Astrocyte (in vitro differentiated cells and primary cell): ENCODE results near the gene EML6. TPM values are rescaled to one million over a fixed set of nuclear protein-coding genes. Genes with fewer than 3 reads are reported as not detected.

Source experiments
- DNase-seq: peaks from one replicate; pipeline ENCODE4 v3.0.0-alpha.2; 2010; ENCODE audit warnings: low read depth
- FAIRE-seq: peaks from 2 replicates; lab custom pipeline; 2011; peaks lifted over from hg19 to GRCh38; lab: Jason Lieb, UNC
- H2AFZ ChIP-seq: 2 replicates; pipeline ENCODE4 v1.6.0; 2012; ENCODE audit warnings: low read depth, low read length, inconsistent platforms
- H3K27ac ChIP-seq: 2 replicates; pipeline ENCODE4 v1.5.1; 2011; ENCODE audit warnings: low read depth, low read length, inconsistent platforms
- H3K27me3 ChIP-seq: 2 replicates; pipeline ENCODE4 v1.6.0; 2011; ENCODE audit warnings: low read length, inconsistent platforms; ENCODE audit not compliant: insufficient read depth
- H3K36me3 ChIP-seq: 2 replicates; pipeline ENCODE4 v1.5.1; 2011; ENCODE audit warnings: low read length, inconsistent platforms; ENCODE audit not compliant: insufficient read depth
- H3K4me1 ChIP-seq: 2 replicates; pipeline ENCODE4 v1.5.1; 2011; ENCODE audit warnings: low read length, inconsistent platforms; ENCODE audit not compliant: insufficient read depth
- H3K4me2 ChIP-seq: 2 replicates; pipeline ENCODE4 v1.6.0; 2012; ENCODE audit warnings: low read length, inconsistent platforms
- H3K4me3 ChIP-seq: 2 replicates; pipeline ENCODE4 v1.5.1; 2011; ENCODE audit warnings: low read depth, mild to moderate bottlenecking, low read length, inconsistent platforms; ENCODE audit not compliant: insufficient read depth
- H3K79me2 ChIP-seq: 2 replicates; pipeline ENCODE4 v1.6.0; 2012; ENCODE audit warnings: mild to moderate bottlenecking, low read length, inconsistent platforms; ENCODE audit not compliant: insufficient read depth
- H3K9ac ChIP-seq: 2 replicates; pipeline ENCODE4 v1.6.0; 2012; ENCODE audit warnings: mild to moderate bottlenecking, low read length, inconsistent platforms
- H3K9me3 ChIP-seq: 2 replicates; pipeline ENCODE4 v1.5.1; 2012; ENCODE audit warnings: low read depth, mild to moderate bottlenecking, low read length, inconsistent platforms; ENCODE audit not compliant: insufficient read depth
- H4K20me1 ChIP-seq: 2 replicates; pipeline ENCODE4 v1.6.0; 2012; ENCODE audit warnings: low read length, inconsistent platforms; ENCODE audit not compliant: insufficient read depth
- H3K27ac Mint-ChIP-seq: one replicate; pipeline ENCODE4 v1.8.0; 2021; ENCODE audit warnings: mild to moderate bottlenecking, mixed read lengths; ENCODE audit not compliant: unreplicated experiment
- H3K27me3 Mint-ChIP-seq: one replicate; pipeline ENCODE4 v1.8.0; 2021; ENCODE audit warnings: low read depth, mixed read lengths; ENCODE audit not compliant: unreplicated experiment
- H3K36me3 Mint-ChIP-seq: one replicate; pipeline ENCODE4 v1.8.0; 2021; ENCODE audit warnings: low read depth, mixed read lengths; ENCODE audit not compliant: unreplicated experiment
- H3K4me1 Mint-ChIP-seq: one replicate; pipeline ENCODE4 v1.8.0; 2021; ENCODE audit warnings: low read depth, mixed read lengths; ENCODE audit not compliant: unreplicated experiment
- H3K4me3 Mint-ChIP-seq: one replicate; pipeline ENCODE4 v1.8.0; 2021; ENCODE audit warnings: mild to moderate bottlenecking, moderate library complexity, mixed read lengths; ENCODE audit not compliant: unreplicated experiment
- H3K9me3 Mint-ChIP-seq: one replicate; pipeline ENCODE4 v1.8.0; 2021; ENCODE audit warnings: mild to moderate bottlenecking, mixed read lengths; ENCODE audit not compliant: unreplicated experiment
- EZH2 ChIP-seq: IDR thresholded peaks from 2 replicates; pipeline ENCODE4 v1.6.1; 2012; ENCODE audit warnings: mild to moderate bottlenecking, low read length, inconsistent platforms; ENCODE audit not compliant: insufficient read depth
- total RNA-seq: library from RNA; stranded (reverse); gene quantifications from 2 replicates; pipeline ENCODE4 v1.2.1, GENCODE V29; 2021
- TF ChIP-seq, protein P1 (sequence below): IDR thresholded peaks from 2 replicates; pipeline ENCODE4 v1.5.1; 2011; ENCODE audit warnings: low read depth, mild to moderate bottlenecking, inconsistent platforms, low read length, moderate library complexity; ENCODE audit not compliant: insufficient read depth

EML6 gene
- total RNA-seq, 1 donor from 2014 or later = 0.23 TPM

DNA sequence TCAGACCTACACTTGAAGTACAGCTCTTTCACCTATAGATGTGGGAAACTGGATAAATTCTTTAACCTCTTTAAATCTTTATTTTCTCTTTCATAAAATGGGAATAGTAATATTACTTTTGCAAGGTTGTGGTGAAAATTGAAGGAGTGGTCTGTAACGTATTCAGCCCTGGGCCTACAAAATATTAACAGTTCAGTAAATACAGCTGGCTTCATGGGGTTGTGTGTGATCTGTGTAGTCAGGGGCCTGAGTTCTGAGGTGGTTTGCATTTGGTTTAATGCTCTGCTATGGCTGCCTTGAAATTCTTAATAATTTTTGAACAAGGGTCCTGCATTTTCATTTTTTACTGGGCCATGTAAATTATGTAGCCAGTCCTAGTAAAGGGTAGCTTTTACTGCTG lies 16.8 kb upstream of the EML6 start:
- no peak for DNase-seq
- no peak for FAIRE-seq
- no peaks in the 10 kb centered on the region for H3K9me3 ChIP-seq
- H3K4me1 ChIP-seq = no peaks in the 10 kb centered on the region
- H2AFZ ChIP-seq = no peak overlapping the region
- Mint-ChIP-seq H3K27me3 (peaks cover 16% of the 10 kb centered on the region), H3K36me3 (no peaks in the 10 kb centered on the region), H3K4me3 (no peak overlapping the region), H3K9me3 (no peaks in the 10 kb centered on the region), H3K4me1 (no peaks in the 10 kb centered on the region), H3K27ac (no peak overlapping the region)
- H3K79me2 ChIP-seq = no peaks in the 10 kb centered on the region
- no peak overlapping the region for H3K27ac ChIP-seq
- H3K27me3 ChIP-seq = no peaks in the 10 kb centered on the region
- H4K20me1 ChIP-seq = no peaks in the 10 kb centered on the region
- no peak overlapping the region for H3K4me3 ChIP-seq
- no peak overlapping the region for H3K9ac ChIP-seq
- H3K4me2 ChIP-seq = no peak overlapping the region
- no peak for TF ChIP-seq EZH2
- TF ChIP-seq, protein P1, sequence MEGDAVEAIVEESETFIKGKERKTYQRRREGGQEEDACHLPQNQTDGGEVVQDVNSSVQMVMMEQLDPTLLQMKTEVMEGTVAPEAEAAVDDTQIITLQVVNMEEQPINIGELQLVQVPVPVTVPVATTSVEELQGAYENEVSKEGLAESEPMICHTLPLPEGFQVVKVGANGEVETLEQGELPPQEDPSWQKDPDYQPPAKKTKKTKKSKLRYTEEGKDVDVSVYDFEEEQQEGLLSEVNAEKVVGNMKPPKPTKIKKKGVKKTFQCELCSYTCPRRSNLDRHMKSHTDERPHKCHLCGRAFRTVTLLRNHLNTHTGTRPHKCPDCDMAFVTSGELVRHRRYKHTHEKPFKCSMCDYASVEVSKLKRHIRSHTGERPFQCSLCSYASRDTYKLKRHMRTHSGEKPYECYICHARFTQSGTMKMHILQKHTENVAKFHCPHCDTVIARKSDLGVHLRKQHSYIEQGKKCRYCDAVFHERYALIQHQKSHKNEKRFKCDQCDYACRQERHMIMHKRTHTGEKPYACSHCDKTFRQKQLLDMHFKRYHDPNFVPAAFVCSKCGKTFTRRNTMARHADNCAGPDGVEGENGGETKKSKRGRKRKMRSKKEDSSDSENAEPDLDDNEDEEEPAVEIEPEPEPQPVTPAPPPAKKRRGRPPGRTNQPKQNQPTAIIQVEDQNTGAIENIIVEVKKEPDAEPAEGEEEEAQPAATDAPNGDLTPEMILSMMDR = no peak
- H3K36me3 ChIP-seq = no peaks in the 10 kb centered on the region

DNA sequence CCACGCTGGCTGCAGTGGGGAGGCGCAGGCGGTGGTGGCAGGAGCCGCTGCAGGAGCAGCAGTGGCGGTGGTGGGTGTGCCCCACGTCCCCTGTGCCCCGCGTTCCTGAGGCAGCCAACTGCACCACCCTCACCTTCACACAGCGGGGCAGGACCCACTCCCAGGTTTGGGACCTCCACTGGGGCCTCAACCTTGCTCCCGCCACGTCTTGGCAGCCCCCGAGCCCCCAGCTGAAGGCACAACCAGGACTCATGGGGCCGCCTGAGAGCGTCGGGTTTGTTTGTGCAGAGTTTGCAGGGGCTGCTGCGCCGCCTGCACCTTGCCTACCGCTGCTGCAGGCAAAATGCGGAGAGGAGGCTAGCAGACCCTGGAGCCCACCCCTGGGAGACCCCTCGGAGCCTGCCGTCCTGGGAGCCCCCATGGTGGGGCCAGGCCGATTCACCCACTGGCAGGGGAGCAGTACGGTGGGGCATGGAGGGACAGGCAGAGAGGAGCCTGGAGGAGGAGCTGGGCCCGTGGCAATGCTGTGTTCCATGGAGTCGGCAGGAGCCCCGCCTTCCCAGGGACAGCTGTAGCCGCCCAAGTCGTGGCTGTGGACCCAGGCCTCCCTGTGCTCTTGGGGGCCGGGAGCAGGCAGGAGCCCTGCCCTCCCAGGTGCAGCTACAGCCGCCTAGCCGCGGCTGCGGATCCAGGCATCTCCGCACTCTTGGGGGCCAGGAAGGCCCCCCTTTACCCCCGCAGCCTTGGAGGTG lies 14.7 kb upstream of the EML6 start:
- DNase-seq = no peak
- H3K4me2 ChIP-seq = peak overlapping the region; percentile 96
- FAIRE-seq = no peak

More for the DNA sequence above, 14.7 kb upstream of the EML6 start:
- Histone ChIP-seq H3K9ac (peak overlapping the region; percentile 50), H3K36me3 (no peaks in the 10 kb centered on the region), H2AFZ (peak overlapping the region; percentile 91), H4K20me1 (no peaks in the 10 kb centered on the region), H3K4me3 (peak overlapping the region; percentile 45), H3K4me1 (no peaks in the 10 kb centered on the region), H3K27ac (no peak overlapping the region), H3K9me3 (no peaks in the 10 kb centered on the region), H3K27me3 (no peaks in the 10 kb centered on the region), H3K79me2 (no peaks in the 10 kb centered on the region)
- no peaks in the 10 kb centered on the region for H3K4me1 Mint-ChIP-seq
- H3K4me3 Mint-ChIP-seq = no peak overlapping the region
- H3K27ac Mint-ChIP-seq = no peak overlapping the region
- peaks cover 16% of the 10 kb centered on the region for H3K27me3 Mint-ChIP-seq
- H3K36me3 Mint-ChIP-seq = no peaks in the 10 kb centered on the region
- no peaks in the 10 kb centered on the region for H3K9me3 Mint-ChIP-seq
- TF ChIP-seq EZH2 = no peak
- TF ChIP-seq, protein P1 = no peak
